H1 (cell line): ENCODE results near the gene TNXB.

ENCODE experiments used
- CTCF ChIP-seq, 3 experiments: IDR thresholded peaks; 1 replicate in 2 of 3; 2 replicates in 1 of 3; pipeline versions ENCODE4 v1.5.1 to v1.6.1; 2011; ENCODE audit warnings: low read length in 3 of 3, mild to moderate bottlenecking in 3 of 3, inconsistent platforms in 2 of 3, low read depth in 1 of 3, moderate library complexity in 1 of 3; ENCODE audit not compliant: insufficient read depth in 1 of 3; ENCODE audit errors: control extremely low read depth in 1 of 3
- GABPA ChIP-seq: IDR thresholded peaks from 2 replicates; pipeline ENCODE4 v1.6.1; 2011; ENCODE audit warnings: mild to moderate bottlenecking, low read length, moderate library complexity, borderline replicate concordance; ENCODE audit not compliant: insufficient read depth
- POLR2A ChIP-seq, 2 experiments: IDR thresholded peaks; 1 replicate in 1 of 2; 2 replicates in 1 of 2; pipeline ENCODE4 v1.6.1; 2011; ENCODE audit warnings: low read depth in 2 of 2, low read length in 2 of 2, mild to moderate bottlenecking in 2 of 2; ENCODE audit errors: control extremely low read depth in 1 of 2
- RBBP5 ChIP-seq: IDR thresholded peaks from 2 replicates; pipeline ENCODE4 v1.7.1; 2012; ENCODE audit warnings: low read depth, mild to moderate bottlenecking, inconsistent platforms, low read length, moderate library complexity, borderline replicate concordance
- SP4 ChIP-seq: IDR thresholded peaks from 2 replicates; pipeline ENCODE4 v1.6.1; 2012; ENCODE audit warnings: low read length, inconsistent platforms
- SUZ12 ChIP-seq: fragments of 200-600 bp; sonication (generic); IDR thresholded peaks from 2 replicates; pipeline ENCODE4 v1.6.1; 2012; ENCODE audit warnings: mild to moderate bottlenecking, inconsistent platforms, low read length, moderate library complexity, mixed read lengths
- TAF1 ChIP-seq: IDR thresholded peaks from 2 replicates; pipeline ENCODE4 v1.6.1; 2011; ENCODE audit warnings: mild to moderate bottlenecking, low read depth, low read length
- TCF12 ChIP-seq: IDR thresholded peaks from 2 replicates; pipeline ENCODE4 v1.6.1; 2011; ENCODE audit warnings: low read depth, mild to moderate bottlenecking, low read length
- YY1 ChIP-seq: IDR thresholded peaks from 2 replicates; pipeline ENCODE4 v1.6.1; 2011; ENCODE audit warnings: low read depth, mild to moderate bottlenecking, low read length

- no peak for TF ChIP-seq YY1
- TF ChIP-seq GABPA, result no peak
- TF ChIP-seq RBBP5, result no peak
- no peak for TF ChIP-seq TCF12
- no peak for TF ChIP-seq TAF1
- TF ChIP-seq POLR2A (IDR thresholded peaks at IDR 0.05; ENCODE audit: control extremely low read depth in 1 of 2, low read depth in 2 of 2, low read length in 2 of 2), result no peak
- TF ChIP-seq SP4, result no peak
- TF ChIP-seq CTCF (IDR thresholded peaks at IDR 0.05; ENCODE audit: control extremely low read depth in 1 of 3, insufficient read depth in 1 of 3, low read depth in 1 of 3, low read length in 3 of 3), result no peak
- no peak for TF ChIP-seq SUZ12
Observed at GRCh38 chr6:32117461-32117860, 8.3 kb upstream of the TNXB start.
